Common myeloid progenitor, CD34-positive (primary cell): ENCODE data around the gene MRGPRF. TPM values are rescaled to one million over a fixed set of nuclear protein-coding genes. Genes with fewer than 3 reads are reported as not detected.
A peak's percentile ranks its signal among the peaks of the same experiment; 100 is the strongest.

Source experiments
- CTCF ChIA-PET: fragments of 350-600 bp; sonication (Branson Sonifier 250); formaldehyde crosslinking; loops from one replicate; lab custom pipeline; 2021; ENCODE audit warnings: antibody characterized with exemption; lab: Charles Lee
- POLR2A ChIA-PET: fragments of 350-600 bp; sonication (Branson Sonifier 250); formaldehyde crosslinking; loops from one replicate; lab custom pipeline; 2021; ENCODE audit warnings: antibody characterized with exemption; lab: Charles Lee
- DNase-seq, 3 donors: peaks; one replicate each; pipeline versions ENCODE4 v3.0.0 to v3.0.0-alpha.2; 2013
- H3K27ac ChIP-seq, 2 experiments: 1 replicate in 1 of 2; 2 replicates in 1 of 2; pipeline ENCODE4 v1.7.0; 2013; ENCODE audit warnings: inconsistent platforms in 2 of 2, low read length in 2 of 2, mild to moderate bottlenecking in 2 of 2, low read depth in 1 of 2, moderate library complexity in 1 of 2; ENCODE audit not compliant: severe bottlenecking in 2 of 2, insufficient read depth in 1 of 2, poor library complexity in 1 of 2
- H3K27me3 ChIP-seq, 5 experiments: replicated peaks in 2 of 5; 1 replicate in 3 of 5; 2 replicates in 2 of 5; pipeline versions ENCODE4 v1.6.1 to v1.7.0; 2013; ENCODE audit warnings: low read length in 4 of 5, mild to moderate bottlenecking in 2 of 5, moderate library complexity in 2 of 5, inconsistent platforms in 1 of 5; ENCODE audit not compliant: insufficient read depth in 5 of 5, control insufficient read depth in 4 of 5
- H3K36me3 ChIP-seq, 4 experiments: 1 replicate in 2 of 4; 2 replicates in 2 of 4; pipeline versions ENCODE4 v1.6.1 to v1.7.0; 2013; ENCODE audit warnings: low read length in 3 of 4, control low read depth in 1 of 4, mild to moderate bottlenecking in 1 of 4; ENCODE audit not compliant: control insufficient read depth in 4 of 4, insufficient read depth in 4 of 4
- H3K4me1 ChIP-seq, 4 experiments: 1 replicate in 3 of 4; 2 replicates in 1 of 4; pipeline versions ENCODE4 v1.6.1 to v1.7.1; 2013; ENCODE audit warnings: low read length in 3 of 4, mild to moderate bottlenecking in 3 of 4, control low read depth in 1 of 4, inconsistent platforms in 1 of 4, moderate library complexity in 1 of 4; ENCODE audit not compliant: control insufficient read depth in 4 of 4, insufficient read depth in 4 of 4; ENCODE audit errors: control extremely low read depth in 1 of 4
- H3K4me3 ChIP-seq, 7 experiments: 1 replicate in 4 of 7; 2 replicates in 3 of 7; pipeline versions ENCODE4 v1.5.1 to v1.7.0; 2013; ENCODE audit warnings: mild to moderate bottlenecking in 7 of 7, low read length in 6 of 7, moderate library complexity in 6 of 7, inconsistent platforms in 2 of 7, low read depth in 2 of 7, control low read depth in 1 of 7; ENCODE audit not compliant: insufficient read depth in 4 of 7, control insufficient read depth in 1 of 7; ENCODE audit errors: extremely low read depth in 1 of 7
- H3K9me3 ChIP-seq, 5 experiments: 1 replicate in 4 of 5; 2 replicates in 1 of 5; pipeline versions ENCODE4 v1.6.1 to v1.7.1; 2013; ENCODE audit warnings: low read length in 4 of 5, mild to moderate bottlenecking in 2 of 5, inconsistent platforms in 1 of 5, low read depth in 1 of 5, moderate library complexity in 1 of 5; ENCODE audit not compliant: control insufficient read depth in 4 of 5, insufficient read depth in 2 of 5; ENCODE audit errors: control extremely low read depth in 1 of 5
- WGBS: methylation state at CpG from one replicate; pipeline ENCODE4 v1.1.5; 2013; ENCODE audit not compliant: insufficient coverage; 5-methylcytosine and 5-hydroxymethylcytosine counted together
- polyA plus RNA-seq: library from polyadenylated mRNA; unstranded; fragments of 120-200 nt; gene quantifications from one replicate; pipeline ENCODE4 v1.2.1, GENCODE V29; 2013

Gene MRGPRF
- polyA plus RNA-seq, result not detected

- Histone ChIP-seq H3K27ac (no peak within 1 kb of the TSS), H3K27me3 (peaks cover 0 to 74% (median 24%) of the 10 kb centered on the region in 5 experiments), H3K4me1 (peaks cover 0 to 8% (median 7%) of the 10 kb centered on the region in 4 experiments), H3K36me3 (no peaks in the 10 kb centered on the region), H3K9me3 (no peaks in the 10 kb centered on the region), H3K4me3 (no peak within 1 kb of the TSS)
- DNase-seq, result peak; percentile 13 to 47 (median 40)
- ChIA-PET CTCF (interaction anchor here (1.1 to 1.6 kb wide), 4 partner anchors 15 to 74 kb away, joined by 3 to 4 read pairs (median 4); no protein-coding TSS in a partner anchor), POLR2A (no interaction called here)
- 5% methylated on average over 20 of the region's 43 CpGs for WGBS
These were observed at the start of gene MRGPRF for GRCh38 chr11:69013009-69013951. MRGPRF (minus strand) TSS chr11:69013246; CDS start chr11:69009901, 3,345 bp downstream.

GRCh38 chr11:69062169-69062855 is 49.3 kb upstream of the MRGPRF start:
- H3K4me3 ChIP-seq, result no peak overlapping the region
- no peak for DNase-seq
- H3K36me3 ChIP-seq, result peaks cover 5 to 59% (median 37%) of the 10 kb centered on the region in 4 experiments
- WGBS, result 98% methylated on average over 12 of the region's 15 CpGs
- no peaks in the 10 kb centered on the region for H3K27me3 ChIP-seq
- H3K4me1 ChIP-seq, result peaks cover 0 to 9% (median 3%) of the 10 kb centered on the region in 4 experiments
- ChIA-PET CTCF (no interaction called here), POLR2A (no interaction called here)
- no peaks in the 10 kb centered on the region for H3K9me3 ChIP-seq
- no peak overlapping the region for H3K27ac ChIP-seq

GRCh38 chr11:69061713-69062053 is 48.6 kb upstream of the MRGPRF start:
- ChIA-PET POLR2A (no interaction called here), CTCF (no interaction called here)
- H3K36me3 ChIP-seq, result peaks cover 5 to 61% (median 36%) of the 10 kb centered on the region in 4 experiments
- peak overlapping the region in 1 of 2 experiments; percentile 43 for H3K27ac ChIP-seq
- H3K9me3 ChIP-seq, result no peaks in the 10 kb centered on the region
- H3K4me3 ChIP-seq, result no peak overlapping the region
- H3K4me1 ChIP-seq, result peaks cover 0 to 9% (median 3%) of the 10 kb centered on the region in 4 experiments
- no peaks in the 10 kb centered on the region for H3K27me3 ChIP-seq
- DNase-seq, result no peak
- WGBS, result 94% methylated on average over 4 of the region's 4 CpGs

- ChIA-PET POLR2A (no interaction called here), CTCF (no interaction called here)
- peak overlapping the region in 1 of 2 experiments; percentile 43 for H3K27ac ChIP-seq
These were observed 48.0 kb upstream of the MRGPRF start for GRCh38 chr11:69060806-69061712.

GRCh38 chr11:69059985-69060384 is 46.9 kb upstream of the MRGPRF start:
- Histone ChIP-seq H3K4me3 (no peak overlapping the region), H3K27ac (no peak overlapping the region), H3K4me1 (peaks cover 0 to 9% (median 3%) of the 10 kb centered on the region in 4 experiments), H3K27me3 (no peaks in the 10 kb centered on the region), H3K9me3 (no peaks in the 10 kb centered on the region), H3K36me3 (peaks cover 5 to 62% (median 40%) of the 10 kb centered on the region in 4 experiments)
- WGBS, result 94% methylated on average over 12 of the region's 12 CpGs
- ChIA-PET POLR2A (no interaction called here), CTCF (interaction anchor here (1.3 kb wide), 1 partner anchor 15 kb away, joined by 3 read pairs; no protein-coding TSS in a partner anchor)
- no peak for DNase-seq

More at GRCh38 chr11:69060806-69061712, 48.0 kb upstream of the MRGPRF start:
- DNase-seq, result no peak
- peaks cover 0 to 9% (median 3%) of the 10 kb centered on the region in 4 experiments for H3K4me1 ChIP-seq
- WGBS, result 97% methylated on average over 21 of the region's 25 CpGs
- H3K4me3 ChIP-seq, result no peak overlapping the region
- peaks cover 5 to 59% (median 37%) of the 10 kb centered on the region in 4 experiments for H3K36me3 ChIP-seq
- H3K27me3 ChIP-seq, result no peaks in the 10 kb centered on the region
- H3K9me3 ChIP-seq, result no peaks in the 10 kb centered on the region

- Histone ChIP-seq H3K4me3 (no peak overlapping the region), H3K9me3 (no peaks in the 10 kb centered on the region), H3K4me1 (peaks cover 0 to 9% (median 3%) of the 10 kb centered on the region in 4 experiments), H3K27ac (no peak overlapping the region), H3K36me3 (peaks cover 7 to 62% (median 42%) of the 10 kb centered on the region in 4 experiments), H3K27me3 (no peaks in the 10 kb centered on the region)
- ChIA-PET POLR2A (no interaction called here), CTCF (interaction anchor here (1.3 kb wide), 1 partner anchor 16 kb away, joined by 3 read pairs; no protein-coding TSS in a partner anchor)
- DNase-seq, result no peak
- WGBS, result 98% methylated on average over 6 of the region's 7 CpGs
These were observed 46.4 kb upstream of the MRGPRF start for GRCh38 chr11:69059429-69059828.
